Activated naive CD8-positive, alpha-beta T cell treated with anti-CD3 and anti-CD28 coated beads, Interleukin-2, amount 50 U/mL, for 24 hours (primary cell): ENCODE results near the gene BLID.

ENCODE experiments used
- ATAC-seq: fragments of 150-1000 bp; cut with Tn5 transposase; one replicate; pipeline ENCODE4 v1.10.0; 2021
- DNase-seq: peaks from one replicate; pipeline ENCODE4 v3.0.0; 2021
- H3K27ac Mint-ChIP-seq: one replicate; pipeline ENCODE4 v1.8.0; 2021; ENCODE audit warnings: mild to moderate bottlenecking, mixed read lengths
- H3K27me3 Mint-ChIP-seq: one replicate; pipeline ENCODE4 v1.8.0; 2021; ENCODE audit warnings: mixed read lengths
- H3K36me3 Mint-ChIP-seq: one replicate; pipeline ENCODE4 v1.8.0; 2021; ENCODE audit warnings: low read depth, mixed read lengths
- H3K4me1 Mint-ChIP-seq: one replicate; pipeline ENCODE4 v1.8.0; 2021; ENCODE audit warnings: mixed read lengths
- H3K4me3 Mint-ChIP-seq: one replicate; pipeline ENCODE4 v1.8.0; 2021; ENCODE audit warnings: mild to moderate bottlenecking, moderate library complexity, mixed read lengths
- H3K9me3 Mint-ChIP-seq: one replicate; pipeline ENCODE4 v1.8.0; 2021; ENCODE audit warnings: mixed read lengths

BLID gene

GRCh38 chr11:122150216-122151124 is 34.5 kb upstream of the BLID start:
- no peak for ATAC-seq
- Mint-ChIP-seq H3K36me3 (no peaks in the 10 kb centered on the region), H3K4me3 (no peak overlapping the region), H3K9me3 (no peaks in the 10 kb centered on the region), H3K27me3 (peaks cover 2% of the 10 kb centered on the region), H3K27ac (no peak overlapping the region), H3K4me1 (no peaks in the 10 kb centered on the region)
- no peak for DNase-seq

- H3K36me3 Mint-ChIP-seq, result no peaks in the 10 kb centered on the region
- H3K4me1 Mint-ChIP-seq, result no peaks in the 10 kb centered on the region
- no peaks in the 10 kb centered on the region for H3K9me3 Mint-ChIP-seq
- H3K4me3 Mint-ChIP-seq, result no peak overlapping the region
- H3K27me3 Mint-ChIP-seq, result peaks cover 4% of the 10 kb centered on the region
- no peak overlapping the region for H3K27ac Mint-ChIP-seq
- no peak for DNase-seq
- ATAC-seq, result no peak
Measured at GRCh38 chr11:122149202-122149601, 33.2 kb upstream of the BLID start.

DNA sequence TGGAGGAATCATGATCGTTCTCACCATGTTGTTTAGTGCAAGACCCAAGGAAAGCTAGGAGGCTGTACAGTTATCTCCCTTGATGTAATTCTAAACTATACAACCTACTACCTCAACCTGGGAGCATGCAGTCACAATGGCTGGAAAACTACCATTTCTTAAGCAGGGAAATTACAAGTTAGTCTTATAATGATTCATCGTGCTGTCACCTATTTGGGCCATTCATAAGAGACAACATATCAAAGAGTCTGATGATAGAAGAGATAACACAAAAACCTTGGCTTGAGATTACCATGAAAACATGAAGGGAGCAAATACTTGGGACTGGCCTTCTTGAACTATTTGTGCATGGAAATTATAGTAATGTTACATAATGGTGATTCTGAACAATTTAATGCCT is 30.5 kb upstream of the BLID start:
- Mint-ChIP-seq H3K27me3 (peaks cover 2% of the 10 kb centered on the region), H3K4me1 (no peaks in the 10 kb centered on the region), H3K9me3 (no peaks in the 10 kb centered on the region), H3K36me3 (no peaks in the 10 kb centered on the region), H3K27ac (no peak overlapping the region), H3K4me3 (no peak overlapping the region)
- ATAC-seq (no peak), DNase-seq (no peak)

DNA sequence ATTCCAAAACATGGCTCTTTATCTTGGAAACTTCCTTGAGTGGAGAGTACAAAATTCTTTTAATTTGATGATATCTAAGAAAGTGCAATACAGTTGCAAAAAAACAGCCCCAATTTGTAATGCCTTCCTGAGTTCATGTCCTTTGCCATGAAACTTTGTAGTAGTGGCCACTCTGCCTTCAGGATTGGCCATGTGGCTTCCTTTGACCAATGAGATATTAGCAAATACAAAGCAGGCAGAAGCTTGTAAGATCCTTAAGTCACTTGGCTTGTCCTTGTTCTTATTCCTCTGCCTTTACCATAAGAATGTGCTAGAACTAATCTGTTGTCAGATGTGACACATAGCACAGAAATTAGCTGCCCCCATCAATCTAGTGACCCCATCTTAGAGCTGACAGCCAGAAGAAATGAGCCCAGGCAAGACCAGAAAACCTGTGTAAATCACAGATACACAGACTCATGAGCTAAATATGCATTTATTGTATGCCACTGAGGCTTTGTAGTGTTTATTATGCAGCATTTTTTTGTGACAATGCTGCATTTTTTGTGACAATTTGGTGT is 29.8 kb upstream of the BLID start:
- no peak for DNase-seq
- Mint-ChIP-seq H3K27me3 (peaks cover 2% of the 10 kb centered on the region), H3K4me1 (no peaks in the 10 kb centered on the region), H3K36me3 (no peaks in the 10 kb centered on the region), H3K9me3 (no peaks in the 10 kb centered on the region), H3K4me3 (no peak overlapping the region), H3K27ac (no peak overlapping the region)
- no peak for ATAC-seq

GRCh38 chr11:122144752-122145151 is 28.7 kb upstream of the BLID start:
- no peak overlapping the region for H3K4me3 Mint-ChIP-seq
- H3K27ac Mint-ChIP-seq, result no peak overlapping the region
- DNase-seq (no peak), ATAC-seq (no peak)
- H3K27me3 Mint-ChIP-seq, result peaks cover 2% of the 10 kb centered on the region
- no peaks in the 10 kb centered on the region for H3K4me1 Mint-ChIP-seq
- no peaks in the 10 kb centered on the region for H3K9me3 Mint-ChIP-seq
- H3K36me3 Mint-ChIP-seq, result no peaks in the 10 kb centered on the region

- no peak for DNase-seq
- no peak for ATAC-seq
- Mint-ChIP-seq H3K4me1 (no peaks in the 10 kb centered on the region), H3K27me3 (peaks cover 2% of the 10 kb centered on the region), H3K36me3 (no peaks in the 10 kb centered on the region), H3K4me3 (no peak overlapping the region), H3K27ac (no peak overlapping the region), H3K9me3 (no peaks in the 10 kb centered on the region)
Measured at GRCh38 chr11:122141725-122142124, 25.7 kb upstream of the BLID start.

DNA sequence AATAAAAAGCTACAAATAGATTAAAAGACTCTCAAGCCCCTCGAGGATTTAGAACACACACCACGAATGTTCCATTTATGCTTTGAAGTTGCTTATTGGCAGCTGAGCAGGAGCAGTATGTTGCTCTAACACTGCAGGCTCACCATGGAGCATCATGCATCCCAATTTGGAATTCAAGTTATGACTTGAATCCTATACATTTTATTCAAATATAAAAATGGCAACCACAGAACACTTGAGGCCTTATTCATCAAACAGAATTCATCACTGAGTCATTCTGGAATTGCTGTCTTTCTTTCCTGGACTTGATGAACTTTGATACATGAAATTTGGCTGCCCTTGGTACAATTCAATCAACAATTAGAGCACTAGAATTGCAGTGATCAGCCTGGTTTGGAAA is 24.5 kb upstream of the BLID start:
- no peak for ATAC-seq
- peaks cover 2% of the 10 kb centered on the region for H3K27me3 Mint-ChIP-seq
- H3K9me3 Mint-ChIP-seq, result no peaks in the 10 kb centered on the region
- no peak overlapping the region for H3K27ac Mint-ChIP-seq
- no peaks in the 10 kb centered on the region for H3K4me1 Mint-ChIP-seq
- H3K36me3 Mint-ChIP-seq, result no peaks in the 10 kb centered on the region
- DNase-seq, result no peak
- no peak overlapping the region for H3K4me3 Mint-ChIP-seq

GRCh38 chr11:122139595-122139866 is 23.5 kb upstream of the BLID start:
- H3K27ac Mint-ChIP-seq, result no peak overlapping the region
- no peaks in the 10 kb centered on the region for H3K9me3 Mint-ChIP-seq
- no peak for ATAC-seq
- H3K27me3 Mint-ChIP-seq, result no peaks in the 10 kb centered on the region
- H3K4me1 Mint-ChIP-seq, result no peaks in the 10 kb centered on the region
- no peak overlapping the region for H3K4me3 Mint-ChIP-seq
- H3K36me3 Mint-ChIP-seq, result no peaks in the 10 kb centered on the region
- no peak for DNase-seq

DNA sequence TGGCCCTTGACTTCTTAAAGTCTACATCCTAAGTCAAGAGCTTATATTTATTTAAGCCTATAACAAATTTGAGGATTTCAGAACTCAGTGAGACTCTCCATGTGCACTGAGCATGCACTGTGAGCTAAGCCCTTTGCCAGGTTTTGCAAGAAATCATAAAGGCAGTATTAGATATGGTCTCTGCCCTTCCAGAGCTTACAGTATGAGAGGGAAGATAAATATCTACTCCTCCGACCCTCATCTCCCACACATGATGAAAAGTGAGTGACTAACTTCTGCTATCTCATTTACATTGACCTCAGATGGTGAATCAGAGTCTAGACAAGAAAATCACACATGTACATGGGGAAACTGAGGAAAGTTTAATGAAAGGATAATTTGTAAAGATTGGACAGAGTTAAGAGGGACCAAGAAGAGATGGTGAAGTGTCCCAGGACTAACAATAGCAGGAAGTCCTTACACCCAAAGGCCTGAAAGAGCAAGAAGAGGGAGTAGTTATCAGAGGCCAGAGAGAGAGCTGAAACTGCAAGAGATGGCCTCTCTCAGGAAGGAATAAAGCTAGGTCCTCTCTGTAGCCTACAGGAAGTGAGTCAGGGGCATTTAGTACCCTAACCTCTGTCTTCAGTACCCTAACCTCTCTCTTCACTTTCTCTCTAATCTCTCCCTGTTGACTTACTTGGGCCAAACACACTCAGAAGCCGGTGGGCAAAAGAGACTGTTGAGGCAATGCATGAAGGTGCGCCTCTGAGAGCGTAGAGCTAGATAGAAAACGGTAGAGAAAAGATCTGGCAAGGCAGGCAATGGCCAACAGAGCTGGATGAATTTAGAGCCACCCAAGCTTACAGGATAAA is 23.0 kb upstream of the BLID start:
- Mint-ChIP-seq H3K36me3 (no peaks in the 10 kb centered on the region), H3K4me3 (no peak overlapping the region), H3K4me1 (no peaks in the 10 kb centered on the region), H3K27me3 (no peaks in the 10 kb centered on the region), H3K9me3 (no peaks in the 10 kb centered on the region), H3K27ac (no peak overlapping the region)
- no peak for DNase-seq
- no peak for ATAC-seq

GRCh38 chr11:122137078-122137793 is 21.2 kb upstream of the BLID start:
- ATAC-seq, result no peak
- no peak for DNase-seq
- Mint-ChIP-seq H3K4me3 (no peak overlapping the region), H3K9me3 (no peaks in the 10 kb centered on the region), H3K36me3 (no peaks in the 10 kb centered on the region), H3K27me3 (no peaks in the 10 kb centered on the region), H3K27ac (no peak overlapping the region), H3K4me1 (no peaks in the 10 kb centered on the region)

DNA sequence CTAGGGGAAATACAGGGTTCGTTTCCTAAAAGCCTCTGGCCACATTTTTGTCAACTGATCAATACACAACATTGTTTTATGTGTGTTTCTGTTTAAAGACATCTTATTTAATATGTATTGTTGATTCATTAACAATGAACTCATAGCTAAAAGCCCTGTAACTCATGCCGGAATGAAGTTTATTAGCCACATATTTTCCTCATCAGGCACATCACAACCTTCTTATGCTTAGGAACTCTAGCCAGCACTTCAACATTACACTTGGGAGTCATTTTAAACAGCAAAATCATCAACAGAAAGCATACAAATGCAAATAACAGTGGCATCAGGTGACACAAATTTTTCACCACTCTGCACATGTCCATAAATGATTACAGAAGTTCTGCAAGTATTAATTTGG is 15.1 kb upstream of the BLID start:
- H3K27ac Mint-ChIP-seq, result no peak overlapping the region
- no peak for ATAC-seq
- no peaks in the 10 kb centered on the region for H3K36me3 Mint-ChIP-seq
- no peak for DNase-seq
- H3K27me3 Mint-ChIP-seq, result no peaks in the 10 kb centered on the region
- H3K4me3 Mint-ChIP-seq, result no peak overlapping the region
- no peaks in the 10 kb centered on the region for H3K4me1 Mint-ChIP-seq
- no peaks in the 10 kb centered on the region for H3K9me3 Mint-ChIP-seq

- H3K27me3 Mint-ChIP-seq, result no peaks in the 10 kb centered on the region
- DNase-seq, result no peak
- H3K4me3 Mint-ChIP-seq, result no peak overlapping the region
- H3K4me1 Mint-ChIP-seq, result no peaks in the 10 kb centered on the region
- no peaks in the 10 kb centered on the region for H3K9me3 Mint-ChIP-seq
- H3K27ac Mint-ChIP-seq, result no peak overlapping the region
- no peaks in the 10 kb centered on the region for H3K36me3 Mint-ChIP-seq
- no peak for ATAC-seq
Measured at GRCh38 chr11:122128146-122128545, 12.1 kb upstream of the BLID start.

GRCh38 chr11:122127020-122127419 is 11.0 kb upstream of the BLID start:
- H3K4me3 Mint-ChIP-seq, result no peak overlapping the region
- H3K4me1 Mint-ChIP-seq, result no peaks in the 10 kb centered on the region
- no peaks in the 10 kb centered on the region for H3K36me3 Mint-ChIP-seq
- H3K27ac Mint-ChIP-seq, result no peak overlapping the region
- ATAC-seq (no peak), DNase-seq (no peak)
- H3K27me3 Mint-ChIP-seq, result no peaks in the 10 kb centered on the region
- H3K9me3 Mint-ChIP-seq, result no peaks in the 10 kb centered on the region

DNA sequence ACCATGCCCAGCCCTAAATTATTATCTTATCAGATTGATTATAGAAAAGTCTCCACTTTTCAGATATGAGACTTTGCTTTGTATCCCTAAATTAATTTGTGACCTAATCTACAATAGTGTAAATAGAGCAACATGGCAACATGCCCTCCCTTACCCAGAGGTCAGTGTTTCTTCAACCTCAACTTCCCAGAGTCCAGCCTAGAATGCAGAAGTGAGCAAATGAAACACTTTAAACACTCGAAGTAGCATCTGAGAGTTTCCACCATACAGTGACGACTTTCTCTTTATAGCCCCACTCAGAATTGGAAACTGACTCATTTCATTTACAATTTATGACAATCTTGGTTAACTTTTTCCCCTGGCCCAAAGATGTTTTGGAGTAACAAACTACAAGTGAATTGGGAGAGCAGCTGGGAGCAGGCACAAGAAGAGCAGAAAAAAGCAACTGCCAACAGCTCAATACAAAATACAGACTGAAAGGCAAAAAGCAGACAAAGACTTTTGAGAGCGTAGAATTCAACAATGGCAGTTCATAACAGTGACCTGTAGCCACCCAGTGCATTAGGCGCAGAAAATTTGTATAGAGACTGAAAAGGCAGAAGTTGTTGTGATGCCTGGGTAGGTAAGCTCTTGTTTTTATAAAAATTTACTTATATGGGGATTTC is 10.1 kb upstream of the BLID start:
- Mint-ChIP-seq H3K9me3 (no peaks in the 10 kb centered on the region), H3K27ac (no peak overlapping the region), H3K36me3 (no peaks in the 10 kb centered on the region), H3K4me1 (no peaks in the 10 kb centered on the region), H3K27me3 (no peaks in the 10 kb centered on the region), H3K4me3 (no peak overlapping the region)
- DNase-seq (no peak), ATAC-seq (no peak)
